Brain microvascular endothelial cell (primary cell): ENCODE data around the gene CAMTA1.

Source experiments
- DNase-seq: peaks from one replicate; pipeline ENCODE4 v3.0.0-alpha.2; 2020
- H3K27ac ChIP-seq: fragments of 250-450 bp; sonication (Bioruptor Pico); 2 replicates; pipeline ENCODE4 v1.5.1; 2020; ENCODE audit warnings: mild to moderate bottlenecking, moderate library complexity
- H3K27me3 ChIP-seq: fragments of 250-450 bp; sonication (Bioruptor Pico); replicated peaks from 2 replicates; pipeline ENCODE4 v1.5.1; 2020; ENCODE audit warnings: mild to moderate bottlenecking
- H3K36me3 ChIP-seq: fragments of 250-450 bp; sonication (Bioruptor Pico); replicated peaks from 2 replicates; pipeline ENCODE4 v1.5.1; 2020; ENCODE audit warnings: mild to moderate bottlenecking
- H3K4me3 ChIP-seq: 2 replicates; pipeline ENCODE4 v1.5.1; 2011; ENCODE audit warnings: low read depth, mild to moderate bottlenecking, control low read depth, low read length, moderate library complexity
- CTCF ChIP-seq: IDR thresholded peaks from 2 replicates; pipeline ENCODE4 v1.5.1; 2011; ENCODE audit warnings: low read depth, mild to moderate bottlenecking, moderate library complexity, low read length, control low read depth, inconsistent platforms; ENCODE audit errors: missing control alignments
- in situ Hi-C: cut with HindIII; loops from 2 replicates; pipeline ENCODE4 v1.10.0; 2017; ENCODE audit warnings: low sequenced_read_pairs, low pct_ligation_motif_present

CAMTA1 gene

GRCh38 chr1:6782151-6782550, 3.1 kb upstream of the CAMTA1 start:
- Histone ChIP-seq H3K4me3 (no peak overlapping the region), H3K36me3 (no peaks in the 10 kb centered on the region), H3K27ac (no peak overlapping the region), H3K27me3 (no peaks in the 10 kb centered on the region)
- no peak for TF ChIP-seq CTCF
- DNase-seq = no peak
- in situ Hi-C loops = no loop called here

- no peaks in the 10 kb centered on the region for H3K27me3 ChIP-seq
- H3K27ac ChIP-seq = no peak overlapping the region
- no peak for DNase-seq
- H3K36me3 ChIP-seq = no peaks in the 10 kb centered on the region
- H3K4me3 ChIP-seq = no peak overlapping the region
- no peak for TF ChIP-seq CTCF
- in situ Hi-C loops = no loop called here
Observed at GRCh38 chr1:6783221-6783620, 2.0 kb upstream of the CAMTA1 start.

GRCh38 chr1:6783936-6784559, 1.2 kb upstream of the CAMTA1 start:
- TF ChIP-seq CTCF = no peak
- H3K36me3 ChIP-seq = no peaks in the 10 kb centered on the region
- peak overlapping the region; percentile 67 for H3K4me3 ChIP-seq
- no peak for DNase-seq
- H3K27ac ChIP-seq = peak overlapping the region; percentile 97
- H3K27me3 ChIP-seq = no peaks in the 10 kb centered on the region
- in situ Hi-C loops = no loop called here

GRCh38 chr1:6784560-6785317, 515 bp upstream of the CAMTA1 start:
- peak overlapping the region; percentile 67 for H3K4me3 ChIP-seq

GRCh38 chr1:6785728-6786505, 663 bp downstream of the CAMTA1 start:
- H3K27ac ChIP-seq = peak overlapping the region; percentile 59
- peak; percentile 26 for TF ChIP-seq CTCF
- H3K36me3 ChIP-seq = no peaks in the 10 kb centered on the region
- H3K4me3 ChIP-seq = peak overlapping the region; percentile 66
- in situ Hi-C loops = no loop called here
- H3K27me3 ChIP-seq = no peaks in the 10 kb centered on the region
- DNase-seq = no peak

More at GRCh38 chr1:6784560-6785317, 515 bp upstream of the CAMTA1 start:
- DNase-seq = peak; percentile 100
- Histone ChIP-seq H3K27me3 (no peaks in the 10 kb centered on the region), H3K36me3 (no peaks in the 10 kb centered on the region), H3K27ac (peak overlapping the region; percentile 97)
- TF ChIP-seq CTCF = no peak
- in situ Hi-C loops = no loop called here
